GM06990 (cell line): ENCODE data around the gene RAD51D.

ENCODE experiments used
- DNase-seq: peaks from one replicate; pipeline ENCODE4 v3.0.0-alpha.2; 2011; ENCODE audit not compliant: insufficient read length; ENCODE audit errors: extremely low read depth
- H3K27me3 ChIP-seq: replicated peaks from 2 replicates; pipeline ENCODE4 v1.6.0; 2011; ENCODE audit warnings: low read length; ENCODE audit not compliant: control insufficient read depth, insufficient read depth
- H3K36me3 ChIP-seq: 2 replicates; pipeline ENCODE4 v1.5.1; 2011; ENCODE audit warnings: low read length; ENCODE audit not compliant: control insufficient read depth, insufficient read depth
- H3K4me3 ChIP-seq: replicated peaks from 2 replicates; pipeline ENCODE4 v1.5.1; 2011; ENCODE audit warnings: low read depth, mild to moderate bottlenecking, control low read depth, low read length
- CTCF ChIP-seq: IDR thresholded peaks from 2 replicates; pipeline ENCODE4 v1.5.1; 2011; ENCODE audit warnings: low read length, control low read depth, mild to moderate bottlenecking, inconsistent platforms; ENCODE audit not compliant: insufficient read depth, poor library complexity, severe bottlenecking

RAD51D gene

DNA sequence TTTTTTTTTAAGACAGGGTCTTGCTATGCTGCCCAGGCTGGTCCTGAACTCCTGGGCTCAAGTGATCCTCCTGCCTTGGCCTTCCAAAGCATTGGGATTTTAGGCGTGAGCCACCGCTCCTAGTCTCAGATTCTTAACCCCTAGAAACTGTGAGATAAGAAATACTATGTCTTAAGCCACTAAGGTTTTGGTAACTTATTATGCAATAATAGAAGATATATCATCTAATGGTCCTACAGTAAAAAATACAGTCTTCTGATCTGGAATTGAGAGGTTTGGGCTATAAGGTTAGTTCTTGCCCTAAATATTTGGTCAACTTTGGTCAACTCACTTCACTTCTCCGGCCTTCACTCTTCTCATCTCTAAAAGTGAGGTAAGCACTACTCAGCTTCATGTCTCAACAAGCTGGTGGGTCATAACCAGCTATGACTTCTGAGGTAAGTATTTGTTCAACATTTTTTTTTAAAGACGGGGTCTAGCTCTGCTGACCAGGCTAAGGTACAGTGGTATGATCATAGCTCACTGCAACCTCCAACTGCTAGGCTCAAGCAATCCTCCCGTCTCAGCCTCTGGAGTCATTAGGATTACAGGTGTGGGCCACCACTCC, 14.7 kb downstream of the RAD51D start:
- no peak for DNase-seq
- TF ChIP-seq CTCF, result no peak
- H3K27me3 ChIP-seq, result no peaks in the 10 kb centered on the region
- no peak overlapping the region for H3K4me3 ChIP-seq
- H3K36me3 ChIP-seq, result peaks cover 13% of the 10 kb centered on the region

GRCh38 chr17:35103271-35103670, 16.4 kb downstream of the RAD51D start:
- no peak for DNase-seq
- Histone ChIP-seq H3K36me3 (peaks cover 13% of the 10 kb centered on the region), H3K4me3 (no peak overlapping the region), H3K27me3 (no peaks in the 10 kb centered on the region)
- no peak for TF ChIP-seq CTCF

GRCh38 chr17:35101725-35102124, 17.9 kb downstream of the RAD51D start:
- no peak for TF ChIP-seq CTCF
- H3K27me3 ChIP-seq, result no peaks in the 10 kb centered on the region
- no peak for DNase-seq
- H3K4me3 ChIP-seq, result no peak overlapping the region
- H3K36me3 ChIP-seq, result peaks cover 14% of the 10 kb centered on the region

DNA sequence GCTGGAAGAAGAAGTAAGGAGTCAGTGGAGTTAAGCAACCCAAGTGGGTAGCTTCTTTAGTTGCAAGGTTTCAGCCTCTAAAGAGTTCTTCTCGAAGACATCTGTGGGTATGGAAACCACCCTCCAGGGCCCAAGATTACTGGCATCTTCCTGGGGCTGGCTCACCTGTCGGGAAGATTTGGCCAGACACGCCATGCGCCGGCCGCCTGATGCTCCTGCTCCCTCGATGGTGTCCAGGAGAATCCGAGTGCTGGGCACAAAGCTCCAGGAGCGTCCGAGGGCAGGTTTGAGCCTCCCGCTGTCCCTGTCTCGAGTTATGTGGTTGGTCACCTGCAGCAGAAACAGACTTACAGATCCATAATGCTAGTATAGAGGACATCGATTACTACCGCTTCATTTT, 18.6 kb downstream of the RAD51D start:
- no peak for DNase-seq
- no peaks in the 10 kb centered on the region for H3K27me3 ChIP-seq
- no peak for TF ChIP-seq CTCF
- H3K36me3 ChIP-seq, result peaks cover 14% of the 10 kb centered on the region
- no peak overlapping the region for H3K4me3 ChIP-seq

DNA sequence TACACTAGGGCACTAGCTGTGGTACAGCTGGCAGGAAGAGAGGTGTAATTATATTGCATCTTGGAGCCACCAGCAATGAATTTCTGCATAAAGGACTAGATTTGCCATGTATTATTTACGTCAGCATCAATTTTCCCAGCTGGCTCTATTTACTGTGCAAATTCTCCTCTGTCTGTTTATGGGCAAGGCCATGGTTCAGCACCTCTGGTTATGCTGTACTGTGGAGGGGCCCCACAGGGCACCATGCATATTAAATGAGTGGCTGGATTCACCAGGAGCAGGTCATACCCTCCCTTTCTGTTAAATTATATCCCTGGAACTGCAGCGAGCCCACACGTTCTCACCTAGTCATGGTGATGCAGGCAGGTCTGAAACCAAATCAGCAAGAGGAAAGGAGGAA, 19.8 kb downstream of the RAD51D start:
- Histone ChIP-seq H3K4me3 (no peak overlapping the region), H3K36me3 (peaks cover 12% of the 10 kb centered on the region), H3K27me3 (no peaks in the 10 kb centered on the region)
- no peak for DNase-seq
- no peak for TF ChIP-seq CTCF

DNA sequence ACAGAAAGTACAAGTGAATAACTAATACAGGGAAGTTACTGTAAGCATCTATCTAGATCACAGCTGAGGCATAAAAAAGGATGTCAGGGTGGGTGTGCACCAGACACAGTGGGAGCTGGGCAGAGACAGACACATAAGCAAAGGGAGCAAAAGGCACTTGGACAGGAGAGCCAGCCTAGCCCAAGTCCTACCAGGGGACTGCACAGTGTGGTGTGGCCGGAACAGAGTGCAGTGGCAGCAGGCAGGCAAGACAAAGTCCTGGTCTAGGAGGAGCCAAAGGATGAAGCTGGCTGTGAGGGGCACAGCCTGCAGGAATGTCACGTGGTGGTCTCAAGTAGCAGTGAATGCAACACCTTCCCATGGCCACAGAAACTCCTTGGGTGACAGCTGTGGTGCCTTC, 21.9 kb downstream of the RAD51D start:
- no peak for TF ChIP-seq CTCF
- Histone ChIP-seq H3K36me3 (peaks cover 8% of the 10 kb centered on the region), H3K27me3 (no peaks in the 10 kb centered on the region), H3K4me3 (no peak overlapping the region)
- DNase-seq, result no peak
